ENCODE measurements around the gene CACNG7. TPM values are rescaled to one million over a fixed set of nuclear protein-coding genes. Genes with fewer than 3 reads are reported as not detected.
A peak's percentile ranks its signal among the peaks of the same experiment; 100 is the strongest.

CACNG7 gene
- total RNA-seq, 1 donor from 2014 or later: not detected

DNA sequence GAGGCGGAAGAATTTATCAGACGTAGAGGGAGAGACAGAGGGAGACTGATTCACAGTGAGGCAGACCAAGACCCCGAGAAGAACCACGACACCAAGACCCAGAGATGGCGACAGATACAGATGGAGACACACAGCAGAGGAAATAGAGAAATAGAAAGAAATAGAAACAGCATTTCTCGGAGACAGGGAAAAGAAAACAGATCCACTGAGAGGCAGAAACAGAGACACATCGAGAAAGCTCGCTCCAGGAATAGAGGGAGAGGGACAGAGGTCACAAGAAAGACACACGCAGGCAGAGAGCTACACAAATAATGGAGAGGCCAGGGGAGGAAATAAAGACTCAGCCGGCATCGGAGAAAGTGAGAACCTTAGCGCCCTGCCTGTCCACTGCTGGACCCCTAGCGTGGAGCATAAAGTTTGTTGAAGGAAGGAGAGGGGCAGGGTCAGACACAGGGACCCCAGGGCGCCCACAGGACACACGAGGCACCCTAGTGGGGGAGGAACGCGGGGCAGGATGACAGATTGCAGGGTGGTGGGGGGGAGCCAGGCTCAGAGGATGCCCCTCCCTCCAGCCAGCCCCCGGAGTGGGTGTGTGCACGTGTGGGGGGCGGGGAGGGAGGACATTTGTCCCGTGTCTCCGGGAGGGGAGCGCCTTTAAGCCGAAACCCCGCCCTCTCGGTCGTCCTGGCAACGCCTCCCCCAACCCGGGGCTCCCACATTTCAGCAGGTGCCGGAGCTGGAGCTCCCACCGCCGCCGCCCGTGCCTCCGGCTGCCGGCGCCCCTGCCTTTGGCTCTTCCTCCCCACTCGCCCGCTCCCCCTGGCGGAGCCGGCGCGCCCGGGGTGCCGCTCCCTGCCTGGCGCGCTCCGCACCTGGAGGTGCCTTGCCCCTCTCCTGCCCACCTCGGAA lies 27.3 kb upstream of the CACNG7 start, which contains the start of gene PRKCG:
Gene PRKCG, plus strand, starts transcription at position 716 of the 909 bp plus-strand sequence. CDS start 298 bp downstream, outside the sequence.
- H3K36me3 ChIP-seq (ENCODE audit: control insufficient read depth, insufficient read depth, low read length): no peaks in the 10 kb centered on the region
- peaks cover 45% of the 10 kb centered on the region for H3K27me3 ChIP-seq (ENCODE audit: control insufficient read depth, insufficient read depth, low read length)
- TF ChIP-seq, protein P1, sequence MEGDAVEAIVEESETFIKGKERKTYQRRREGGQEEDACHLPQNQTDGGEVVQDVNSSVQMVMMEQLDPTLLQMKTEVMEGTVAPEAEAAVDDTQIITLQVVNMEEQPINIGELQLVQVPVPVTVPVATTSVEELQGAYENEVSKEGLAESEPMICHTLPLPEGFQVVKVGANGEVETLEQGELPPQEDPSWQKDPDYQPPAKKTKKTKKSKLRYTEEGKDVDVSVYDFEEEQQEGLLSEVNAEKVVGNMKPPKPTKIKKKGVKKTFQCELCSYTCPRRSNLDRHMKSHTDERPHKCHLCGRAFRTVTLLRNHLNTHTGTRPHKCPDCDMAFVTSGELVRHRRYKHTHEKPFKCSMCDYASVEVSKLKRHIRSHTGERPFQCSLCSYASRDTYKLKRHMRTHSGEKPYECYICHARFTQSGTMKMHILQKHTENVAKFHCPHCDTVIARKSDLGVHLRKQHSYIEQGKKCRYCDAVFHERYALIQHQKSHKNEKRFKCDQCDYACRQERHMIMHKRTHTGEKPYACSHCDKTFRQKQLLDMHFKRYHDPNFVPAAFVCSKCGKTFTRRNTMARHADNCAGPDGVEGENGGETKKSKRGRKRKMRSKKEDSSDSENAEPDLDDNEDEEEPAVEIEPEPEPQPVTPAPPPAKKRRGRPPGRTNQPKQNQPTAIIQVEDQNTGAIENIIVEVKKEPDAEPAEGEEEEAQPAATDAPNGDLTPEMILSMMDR (IDR thresholded peaks at IDR 0.05; ENCODE audit: insufficient read depth, low read length, poor library complexity, severe bottlenecking): peak; percentile 15
- DNase-seq (ENCODE audit: low read depth): no peak
- H3K4me3 ChIP-seq (ENCODE audit: low read depth, low read length): peak within 1 kb of the TSS; percentile 40

GRCh38 chr19:53882391-53883050 lies 26.6 kb upstream of the CACNG7 start:
- TF ChIP-seq, protein P1 (IDR thresholded peaks at IDR 0.05; ENCODE audit: insufficient read depth, low read length, poor library complexity, severe bottlenecking): no peak
- Histone ChIP-seq H3K36me3 (ENCODE audit: control insufficient read depth, insufficient read depth, low read length) (no peaks in the 10 kb centered on the region), H3K27me3 (ENCODE audit: control insufficient read depth, insufficient read depth, low read length) (peaks cover 45% of the 10 kb centered on the region), H3K4me3 (ENCODE audit: low read depth, low read length) (peak overlapping the region; percentile 40)
- DNase-seq (ENCODE audit: low read depth): no peak

- TF ChIP-seq, protein P1 (IDR thresholded peaks at IDR 0.05; ENCODE audit: insufficient read depth, low read length, poor library complexity, severe bottlenecking): no peak
- Histone ChIP-seq H3K27me3 (ENCODE audit: control insufficient read depth, insufficient read depth, low read length) (peaks cover 45% of the 10 kb centered on the region), H3K36me3 (ENCODE audit: control insufficient read depth, insufficient read depth, low read length) (no peaks in the 10 kb centered on the region), H3K4me3 (ENCODE audit: low read depth, low read length) (no peak overlapping the region)
- DNase-seq (ENCODE audit: low read depth): no peak
Observed at GRCh38 chr19:53883231-53883661, 25.8 kb upstream of the CACNG7 start.

GRCh38 chr19:53883741-53884140 lies 25.3 kb upstream of the CACNG7 start:
- no peak overlapping the region for H3K4me3 ChIP-seq (ENCODE audit: low read depth, low read length)
- no peaks in the 10 kb centered on the region for H3K36me3 ChIP-seq (ENCODE audit: control insufficient read depth, insufficient read depth, low read length)
- DNase-seq (ENCODE audit: low read depth): no peak
- peaks cover 45% of the 10 kb centered on the region for H3K27me3 ChIP-seq (ENCODE audit: control insufficient read depth, insufficient read depth, low read length)
- TF ChIP-seq, protein P1 (IDR thresholded peaks at IDR 0.05; ENCODE audit: insufficient read depth, low read length, poor library complexity, severe bottlenecking): no peak

GRCh38 chr19:53884256-53884655 lies 24.8 kb upstream of the CACNG7 start:
- Histone ChIP-seq H3K36me3 (ENCODE audit: control insufficient read depth, insufficient read depth, low read length) (no peaks in the 10 kb centered on the region), H3K4me3 (ENCODE audit: low read depth, low read length) (no peak overlapping the region), H3K27me3 (ENCODE audit: control insufficient read depth, insufficient read depth, low read length) (peaks cover 45% of the 10 kb centered on the region)
- TF ChIP-seq, protein P1 (IDR thresholded peaks at IDR 0.05; ENCODE audit: insufficient read depth, low read length, poor library complexity, severe bottlenecking): no peak
- no peak for DNase-seq (ENCODE audit: low read depth)

Data from kidney epithelial cell (primary cell).